G401 (cell line): ENCODE data around the gene PHACTR1. TPM values are rescaled to one million over a fixed set of nuclear protein-coding genes. Genes with fewer than 3 reads are reported as not detected.

ENCODE experiments used
- DNase-seq: peaks from one replicate; pipeline ENCODE4 v3.0.0-alpha.2; 2015; ENCODE audit warnings: low spot score
- in situ Hi-C: cut with HindIII; loops from 2 replicates; pipeline ENCODE4 v1.10.0; 2016; ENCODE audit warnings: low sequenced_read_pairs, mixed read lengths
- total RNA-seq: library from RNA; depleted of rRNA; stranded (reverse); fragments of >200 nt; shearing (Covaris generic); gene quantifications from 2 replicates; pipeline ENCODE4 v1.2.3, GENCODE V29; 2014

PHACTR1 gene
- total RNA-seq, 1 experiment from 2014 or later, result not detected

DNA sequence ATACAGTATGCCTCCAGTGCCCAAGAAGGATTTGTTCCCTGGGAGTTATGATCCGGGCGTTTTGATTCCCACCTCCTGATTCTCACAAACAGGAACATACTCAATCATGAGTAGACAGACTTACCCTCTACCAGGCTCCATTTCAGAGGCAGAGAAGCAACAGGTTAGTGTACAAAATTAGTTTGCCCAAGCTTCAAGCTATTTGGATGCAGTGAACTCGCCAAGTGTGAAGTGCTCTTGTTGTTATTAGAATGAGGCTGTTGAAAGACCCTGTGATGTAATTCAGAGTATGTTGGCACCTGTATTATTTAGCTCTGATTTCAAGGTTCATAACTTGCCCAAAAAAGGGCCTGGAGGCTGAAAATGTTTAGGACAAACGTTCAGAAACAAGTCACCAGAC, 247.0 kb downstream of the PHACTR1 start:
- in situ Hi-C loops, result no loop called here
- no peak for DNase-seq

DNA sequence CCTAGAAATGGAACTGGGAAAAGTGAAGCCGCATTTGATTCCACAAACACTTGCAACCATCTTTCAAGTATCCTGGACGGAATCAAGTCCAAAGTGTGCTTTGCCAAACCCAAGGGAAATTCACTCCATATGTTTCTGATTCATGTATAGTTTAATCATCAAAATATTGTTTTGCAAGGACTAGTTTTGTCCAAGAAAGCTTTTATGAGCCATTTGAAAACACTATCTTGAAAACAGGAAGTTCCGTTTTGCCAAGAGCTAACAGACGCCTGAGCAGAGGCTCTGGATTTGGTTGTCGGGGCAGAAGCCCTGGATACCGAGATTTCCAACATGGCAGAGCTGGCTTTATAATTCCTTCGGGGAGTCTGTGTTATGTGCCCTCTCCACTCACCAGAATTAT, 251.1 kb downstream of the PHACTR1 start:
- in situ Hi-C loops, result no loop called here
- no peak for DNase-seq

DNA sequence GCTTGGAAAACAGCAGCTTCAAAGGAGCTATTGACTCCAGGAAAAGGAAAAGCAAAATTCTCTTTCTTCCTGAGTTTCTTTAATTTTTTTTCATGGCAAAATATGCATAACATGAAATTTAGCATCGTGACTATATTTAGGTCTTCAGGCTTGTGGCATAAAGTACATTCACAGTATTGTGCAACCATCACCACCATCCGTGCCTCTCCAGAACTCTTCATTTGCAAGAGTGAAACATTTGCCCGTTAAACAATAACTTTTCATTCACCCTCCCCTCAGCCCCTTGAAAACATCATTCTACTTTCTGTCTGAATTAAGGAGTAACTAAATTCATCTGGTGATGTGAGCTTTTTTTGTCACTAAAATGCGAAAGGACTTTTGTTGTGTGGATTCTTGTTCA, 251.7 kb downstream of the PHACTR1 start:
- in situ Hi-C loops, result no loop called here

DNA sequence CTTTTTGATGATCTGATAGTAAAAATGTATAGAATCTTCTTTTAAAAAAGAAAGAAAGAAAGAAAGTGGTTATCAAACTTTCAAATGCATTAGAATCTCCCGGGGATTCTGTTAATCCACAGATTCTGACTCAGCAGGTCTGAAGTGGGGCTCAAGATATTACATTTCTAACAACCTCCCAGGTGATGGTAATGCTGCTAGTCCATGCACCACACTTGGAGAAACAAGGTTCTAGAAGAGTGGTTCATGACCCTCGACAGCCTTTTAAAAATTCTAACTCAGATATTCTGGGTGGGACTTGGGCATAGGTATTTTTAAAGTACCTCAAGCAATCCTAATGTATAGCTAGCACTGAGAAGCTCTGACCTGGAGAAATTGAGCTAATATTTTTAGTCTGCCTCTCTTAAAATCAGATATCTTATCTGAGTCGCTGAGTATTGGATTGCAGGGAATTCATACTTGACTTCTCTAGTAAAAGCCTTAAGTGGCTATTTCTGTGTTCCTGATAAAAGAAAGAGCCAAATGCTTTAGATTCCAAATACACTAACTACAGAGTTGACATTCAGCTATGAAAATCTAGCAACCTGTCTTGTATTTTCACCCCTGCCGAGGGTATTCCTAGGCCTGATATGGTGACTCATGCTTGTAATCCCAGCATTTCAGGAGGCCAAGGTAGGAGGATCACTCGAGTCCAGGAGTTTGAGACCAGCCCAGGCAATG, 252.4 kb downstream of the PHACTR1 start:
- DNase-seq, result no peak
- in situ Hi-C loops, result no loop called here

More for the DNA sequence above, 251.7 kb downstream of the PHACTR1 start:
- no peak for DNase-seq

DNA sequence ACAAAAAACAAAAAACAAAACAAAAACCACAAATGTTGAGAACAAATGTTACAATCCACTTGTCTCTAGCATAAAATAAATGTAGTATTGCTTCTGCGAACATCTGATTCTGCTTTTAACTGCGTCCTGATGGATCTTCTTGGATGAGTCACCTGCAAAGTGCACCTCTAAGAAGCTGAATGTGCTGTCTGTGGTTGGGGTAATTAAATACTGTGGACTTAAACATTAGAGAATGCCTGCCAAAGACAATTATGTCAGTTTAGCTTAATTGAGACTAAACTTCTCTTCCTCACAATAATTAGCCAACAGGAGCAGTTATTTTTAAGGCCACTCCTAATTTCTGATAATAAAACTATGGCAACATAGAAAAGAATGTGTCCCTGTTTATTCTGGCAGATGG, 253.4 kb downstream of the PHACTR1 start:
- in situ Hi-C loops, result no loop called here
- DNase-seq, result no peak

DNA sequence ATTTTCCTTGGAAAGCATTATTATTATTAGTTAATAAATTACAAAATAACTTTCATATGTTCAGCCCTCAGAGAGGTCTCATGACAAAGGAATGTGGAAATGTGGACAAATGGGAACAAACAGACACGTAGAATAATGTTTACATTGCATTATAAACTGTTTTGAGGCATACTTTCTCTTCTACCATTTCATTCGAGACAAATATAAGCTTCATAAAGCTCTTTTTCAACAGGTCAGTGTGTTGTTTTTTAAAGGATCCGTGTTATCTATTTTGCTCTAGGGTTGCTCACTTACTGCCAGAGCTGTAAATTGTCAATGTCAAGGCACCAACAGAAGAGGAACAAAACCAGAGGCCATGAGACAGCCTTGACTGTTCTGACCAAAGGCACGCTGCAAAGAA, 256.8 kb downstream of the PHACTR1 start:
- DNase-seq, result no peak
- in situ Hi-C loops, result no loop called here

DNA sequence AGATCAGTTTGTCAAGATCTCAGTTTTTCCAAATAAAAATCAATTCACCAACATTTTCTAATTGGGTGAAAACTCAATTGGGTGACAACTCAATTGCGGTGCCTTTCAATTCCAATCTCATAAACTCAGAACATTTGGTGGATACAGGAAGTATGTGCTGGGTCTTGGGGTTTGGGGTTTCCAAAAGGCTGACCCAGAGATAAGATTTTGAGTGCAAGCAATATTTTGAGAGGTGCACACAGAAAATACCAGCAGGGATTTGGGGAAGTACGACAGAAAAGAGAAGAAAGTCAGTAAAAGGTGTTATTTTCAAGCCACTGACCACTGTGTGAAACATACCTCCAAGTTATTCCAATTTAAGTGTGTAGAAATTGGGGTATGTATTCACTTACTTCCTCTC, 258.0 kb downstream of the PHACTR1 start:
- in situ Hi-C loops, result no loop called here
- DNase-seq, result no peak

DNA sequence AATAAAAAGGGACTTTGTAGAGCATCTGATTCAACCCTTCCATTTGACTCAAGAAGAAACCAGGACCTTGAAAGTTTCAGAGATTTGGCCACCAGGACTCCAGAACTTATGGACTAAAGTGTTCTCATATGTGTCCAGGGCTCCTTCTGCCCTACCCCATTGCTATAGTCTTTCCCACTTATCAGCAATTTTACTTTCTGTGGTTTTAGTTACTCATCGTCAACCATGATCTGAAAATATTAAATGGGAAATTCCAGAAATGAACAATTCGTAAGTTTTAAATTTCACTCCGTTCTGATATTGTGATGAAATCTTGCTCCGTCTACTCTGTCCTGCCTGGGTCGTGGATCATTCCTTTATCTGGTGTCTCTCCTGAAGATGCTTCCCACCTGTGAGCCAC, 259.8 kb downstream of the PHACTR1 start:
- in situ Hi-C loops, result no loop called here
- DNase-seq, result no peak

DNA sequence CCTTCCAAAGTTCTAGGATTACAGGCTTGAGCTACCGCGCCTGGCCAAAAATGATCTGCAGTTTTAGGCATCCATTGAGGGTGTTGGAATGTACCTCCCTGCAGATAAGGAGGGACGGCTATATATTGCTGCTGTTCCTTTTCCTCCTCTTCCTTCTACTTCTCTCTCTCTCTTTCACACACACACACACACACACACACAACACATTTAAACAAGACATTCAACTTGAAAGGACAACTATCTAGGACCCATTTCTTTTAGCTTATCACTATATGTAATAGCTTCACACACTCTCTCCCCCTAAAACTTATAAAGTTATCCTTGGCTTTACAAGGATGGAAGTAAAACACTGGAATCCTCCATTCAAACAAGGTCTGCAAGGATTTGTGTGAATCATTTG, 260.6 kb downstream of the PHACTR1 start:
- in situ Hi-C loops, result no loop called here
- DNase-seq, result no peak

DNA sequence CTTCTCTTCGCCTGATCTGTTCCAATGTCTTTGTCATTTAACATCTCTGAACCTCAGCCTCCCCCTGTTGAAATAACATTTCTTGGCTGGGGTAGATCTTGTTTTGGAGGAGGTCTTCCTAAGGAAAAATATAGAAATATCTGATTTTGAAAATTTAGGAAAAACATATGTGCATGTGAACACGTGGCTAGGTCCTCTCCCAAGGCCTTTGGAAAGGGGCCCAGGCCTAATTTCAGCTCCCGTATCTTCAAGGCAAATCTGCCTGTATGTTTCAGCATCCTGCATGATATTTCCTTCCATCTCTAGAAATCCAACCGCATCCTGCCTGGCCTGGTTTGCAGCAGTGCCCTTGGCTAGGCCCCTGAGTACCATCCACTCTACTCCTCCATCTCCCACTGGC, 261.2 kb downstream of the PHACTR1 start:
- peak; percentile 17 for DNase-seq
- in situ Hi-C loops, result no loop called here

DNA sequence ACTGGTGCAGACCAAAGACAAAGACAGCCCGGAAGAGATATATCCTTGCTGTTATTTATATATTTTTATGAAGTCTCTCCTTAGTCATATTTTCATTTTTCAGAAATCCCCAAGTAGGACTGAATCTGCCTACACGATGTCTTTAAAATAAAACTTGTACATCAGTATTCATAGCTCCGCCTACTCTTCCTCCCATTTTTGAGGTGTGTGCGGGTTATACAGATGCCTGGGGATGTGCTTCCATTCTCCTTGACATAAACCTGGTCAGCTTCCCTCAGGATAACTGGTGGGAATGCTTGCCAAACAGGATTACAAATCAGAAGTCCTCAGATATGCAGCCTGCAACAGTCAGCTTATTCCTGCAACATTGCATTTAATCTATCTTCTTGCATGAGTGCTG, 264.2 kb downstream of the PHACTR1 start:
- no peak for DNase-seq
- in situ Hi-C loops, result no loop called here

DNA sequence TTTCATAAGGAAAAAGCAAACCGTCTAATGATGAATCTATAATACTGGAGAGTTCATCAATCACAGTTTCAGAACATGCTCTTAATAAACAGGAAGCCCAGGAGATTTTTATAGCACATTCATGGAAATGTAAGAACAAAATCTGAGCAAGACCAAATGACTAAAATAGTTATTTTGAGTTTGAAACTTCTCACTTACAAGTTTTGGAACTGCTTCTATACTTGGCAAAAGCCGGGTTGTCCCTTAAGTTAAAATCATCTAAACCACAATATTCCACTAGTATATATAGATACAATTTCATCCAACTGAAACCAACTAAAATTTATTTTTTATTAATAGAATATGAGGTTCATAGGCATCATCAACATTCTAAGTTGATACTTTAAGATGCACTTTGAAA, 268.2 kb downstream of the PHACTR1 start:
- no peak for DNase-seq
- in situ Hi-C loops, result no loop called here

DNA sequence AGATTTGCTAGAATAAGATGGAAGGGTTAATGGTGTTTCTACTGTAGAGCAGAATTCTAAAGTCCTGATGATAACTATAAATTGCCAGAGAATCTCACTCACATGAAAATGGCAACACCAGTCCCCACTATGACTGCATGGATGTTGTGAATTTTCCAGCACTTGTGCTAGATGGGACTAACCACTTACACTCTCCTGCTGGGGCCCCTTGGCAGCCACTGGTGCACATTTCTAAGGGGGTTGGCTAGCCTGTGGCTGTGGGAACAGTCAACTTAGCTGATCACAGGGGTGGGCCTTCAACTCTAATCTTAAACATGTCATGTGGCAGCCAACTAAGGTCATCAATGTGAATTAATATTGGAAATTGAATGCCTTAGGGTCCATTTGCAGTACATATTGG, 271.2 kb downstream of the PHACTR1 start:
- no peak for DNase-seq
- in situ Hi-C loops, result no loop called here

DNA sequence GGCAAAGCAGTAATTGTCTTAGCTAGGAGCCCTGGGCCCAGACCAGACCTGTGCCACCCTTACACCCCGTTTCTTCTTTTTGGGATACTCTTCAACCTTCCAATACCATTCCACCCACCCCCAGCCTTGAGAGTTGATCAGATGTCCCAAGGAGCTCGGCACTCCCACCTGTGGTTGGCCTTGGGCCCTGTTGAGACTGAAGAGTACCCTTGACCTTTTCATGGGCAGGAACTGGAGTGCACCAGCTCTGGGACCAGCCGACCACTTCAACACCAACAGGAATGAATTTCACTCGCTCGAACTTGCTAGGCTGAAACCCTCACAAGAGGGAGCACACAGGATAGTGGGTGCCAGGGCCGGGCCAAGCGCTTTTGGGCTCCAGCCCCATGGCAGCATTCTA, 273.6 kb downstream of the PHACTR1 start:
- in situ Hi-C loops, result no loop called here
- DNase-seq, result no peak

DNA sequence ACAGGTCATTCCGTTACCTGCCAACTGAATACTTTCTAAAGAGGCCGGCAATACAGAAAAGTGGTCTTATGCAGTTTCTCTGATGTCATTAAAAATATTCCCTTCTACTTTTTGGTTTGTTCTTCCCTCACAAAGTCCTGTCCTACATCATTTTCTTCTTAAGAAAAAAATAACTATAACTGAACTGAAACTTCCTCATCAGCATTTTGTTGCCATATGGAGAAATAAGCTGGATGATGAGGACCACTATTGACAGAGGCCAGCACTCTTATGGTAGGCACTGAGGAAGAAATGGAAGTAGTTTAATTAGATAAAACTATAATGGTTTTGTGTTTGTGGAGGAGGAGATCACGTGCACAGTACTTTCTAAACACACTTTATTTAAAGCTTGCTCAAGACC, 274.9 kb downstream of the PHACTR1 start:
- in situ Hi-C loops, result no loop called here
- DNase-seq, result no peak

DNA sequence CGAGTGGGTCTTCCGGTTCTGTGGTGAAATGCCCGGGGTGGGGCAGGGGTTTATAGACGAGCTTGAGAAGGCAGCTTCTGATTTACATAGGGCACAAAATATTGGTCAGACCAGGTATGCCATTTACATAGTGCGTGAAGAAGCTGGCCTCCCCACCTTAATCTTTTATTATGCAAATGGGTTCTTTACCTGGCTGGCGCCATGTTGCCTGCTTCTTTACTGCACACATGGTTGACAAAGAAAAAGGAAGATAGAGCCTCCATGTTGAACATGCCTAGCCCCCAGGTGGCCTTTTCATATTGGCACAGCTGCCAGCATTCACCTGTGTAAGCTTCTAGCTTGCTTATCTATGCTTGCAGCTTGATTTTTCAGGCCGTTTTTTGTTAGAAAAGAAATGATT, 276.2 kb downstream of the PHACTR1 start:
- DNase-seq, result no peak
- in situ Hi-C loops, result no loop called here

DNA sequence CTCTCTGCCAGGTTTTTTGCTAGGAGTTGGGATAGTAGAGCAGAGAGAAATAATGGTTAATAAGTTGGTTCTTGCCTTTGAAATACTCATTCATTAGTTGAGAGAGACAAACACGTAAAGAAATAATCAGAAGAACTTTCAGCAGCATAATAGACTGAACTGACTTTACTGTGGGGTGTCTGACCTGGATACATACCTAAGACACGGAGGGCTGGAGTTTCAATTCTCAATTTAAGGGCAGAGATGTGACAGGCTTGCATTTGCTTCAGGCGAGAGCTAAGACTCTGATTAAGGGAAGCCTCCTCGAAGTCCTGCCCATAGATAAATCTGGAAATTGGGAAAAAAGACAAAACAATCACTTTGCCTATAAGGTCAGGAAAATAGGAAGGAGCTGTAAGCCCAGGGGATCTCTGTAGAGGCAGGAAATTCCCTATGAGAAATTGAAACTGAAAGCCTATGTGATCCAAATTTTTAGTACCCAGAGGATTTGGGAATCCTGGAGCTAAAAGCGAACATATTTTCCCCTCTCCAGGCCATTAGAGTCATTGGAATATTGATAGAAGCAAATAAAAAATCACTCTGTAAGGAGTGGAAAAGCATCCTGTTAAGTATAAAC, 276.8 kb downstream of the PHACTR1 start:
- no peak for DNase-seq
- in situ Hi-C loops, result no loop called here

DNA sequence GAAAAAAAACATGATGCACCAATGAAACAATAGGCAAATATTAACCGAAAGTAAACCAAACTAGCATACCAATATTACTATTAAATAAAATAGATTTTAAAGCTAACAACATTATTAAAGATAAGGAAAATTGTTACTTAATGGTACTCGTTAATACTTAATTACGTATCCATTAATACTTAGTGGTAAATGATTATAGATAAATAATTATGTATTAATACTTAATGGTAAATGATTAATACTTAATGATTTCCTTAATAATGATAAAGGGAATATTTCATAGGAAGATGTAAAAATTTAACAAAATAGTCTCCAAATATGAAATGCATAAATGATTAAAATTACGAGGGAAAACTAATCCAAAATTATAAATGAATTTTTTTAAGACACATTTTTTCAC, 278.9 kb downstream of the PHACTR1 start:
- no peak for DNase-seq
- in situ Hi-C loops, result no loop called here

DNA sequence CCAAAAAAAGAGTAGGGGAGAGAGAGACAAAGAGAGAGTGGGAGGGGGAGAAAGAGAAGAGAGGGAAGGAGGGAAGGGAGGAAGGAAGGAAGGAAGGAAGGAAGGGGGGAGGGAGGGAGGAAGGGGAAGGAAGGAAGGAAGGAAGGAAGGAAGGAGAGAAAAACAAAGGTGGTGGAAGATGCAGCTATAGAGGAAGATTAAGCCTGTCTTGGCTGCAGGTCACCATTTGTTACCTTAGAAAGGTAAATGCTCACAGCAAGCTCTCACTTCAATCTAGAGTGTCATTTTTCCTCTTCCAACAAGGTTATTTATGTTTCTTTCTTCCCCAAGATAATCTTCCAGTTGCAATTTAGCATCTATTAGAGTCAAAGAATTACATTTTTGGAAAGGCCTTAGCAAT, 284.0 kb downstream of the PHACTR1 start:
- in situ Hi-C loops, result no loop called here

DNA sequence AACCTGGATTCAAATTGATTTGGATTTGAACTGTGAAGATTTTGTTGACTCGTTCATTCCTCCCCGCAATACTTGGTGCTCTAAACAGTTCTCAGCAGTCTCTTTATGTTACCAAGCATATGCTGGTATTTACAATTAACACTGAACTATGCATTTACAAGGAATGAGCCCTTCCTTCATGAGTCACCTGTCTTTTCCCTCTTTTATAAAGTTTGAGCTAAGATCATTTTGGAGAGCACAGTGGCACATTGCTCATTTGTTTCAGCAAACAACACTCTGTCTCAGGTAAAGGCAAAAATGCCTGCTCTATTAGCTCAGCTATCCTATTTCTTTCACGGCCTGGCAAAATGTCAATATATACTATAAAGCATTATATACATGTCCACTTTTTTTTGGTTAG, 285.4 kb downstream of the PHACTR1 start:
- no peak for DNase-seq
- in situ Hi-C loops, result no loop called here

More for the DNA sequence above, 284.0 kb downstream of the PHACTR1 start:
- no peak for DNase-seq

DNA sequence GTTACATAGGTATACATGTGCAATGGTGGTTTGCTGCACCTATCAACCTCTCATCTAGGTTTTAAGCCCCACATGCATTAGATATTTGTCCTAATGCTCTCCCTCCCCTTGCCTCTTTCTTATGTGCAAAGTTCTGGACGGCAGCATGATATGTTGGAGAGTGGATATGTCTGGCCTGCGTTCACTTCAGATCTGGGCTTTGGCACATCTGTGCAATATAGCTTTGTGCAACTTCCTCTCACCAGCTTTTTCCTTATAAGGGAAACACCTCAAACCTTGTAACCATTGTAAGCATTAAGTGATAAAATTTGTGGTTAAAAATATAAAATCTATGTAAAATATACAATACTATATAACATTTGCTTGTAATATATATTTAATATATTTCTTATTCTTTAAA, 288.0 kb downstream of the PHACTR1 start:
- DNase-seq, result no peak
- in situ Hi-C loops, result no loop called here
